Ishikawa (cell line): ENCODE data around the gene WDR5B.

Source experiments
- CEBPB ChIP-seq: IDR thresholded peaks from 2 replicates; pipeline ENCODE4 v1.6.1; 2012
- CREB1 ChIP-seq: IDR thresholded peaks from 2 replicates; pipeline ENCODE4 v1.6.1; 2012; ENCODE audit warnings: low read depth
- EGR1 ChIP-seq: IDR thresholded peaks from 2 replicates; pipeline ENCODE4 v1.6.1; 2012
- EP300 ChIP-seq: IDR thresholded peaks from 2 replicates; pipeline ENCODE4 v1.6.1; 2012; ENCODE audit warnings: borderline replicate concordance
- MAX ChIP-seq: IDR thresholded peaks from 2 replicates; pipeline ENCODE4 v1.6.1; 2012
- RAD21 ChIP-seq: IDR thresholded peaks from 2 replicates; pipeline ENCODE4 v1.6.1; 2012; ENCODE audit warnings: low read depth
- REST ChIP-seq: IDR thresholded peaks from 2 replicates; pipeline ENCODE4 v1.6.1; 2012; ENCODE audit warnings: low read depth, mild to moderate bottlenecking
- TAF1 ChIP-seq: IDR thresholded peaks from 2 replicates; pipeline ENCODE4 v1.6.1; 2012; ENCODE audit warnings: low read depth, mild to moderate bottlenecking
- TCF12 ChIP-seq: IDR thresholded peaks from 2 replicates; pipeline ENCODE4 v1.6.1; 2012; ENCODE audit warnings: low read depth
- TEAD4 ChIP-seq: IDR thresholded peaks from 2 replicates; pipeline ENCODE4 v1.6.1; 2012
- USF1 ChIP-seq: IDR thresholded peaks from 2 replicates; pipeline ENCODE4 v1.6.1; 2012
- YY1 ChIP-seq: IDR thresholded peaks from 2 replicates; pipeline ENCODE4 v1.6.1; 2012; ENCODE audit warnings: low read depth

GRCh38 chr3:122406198-122406597, 9.7 kb downstream of the WDR5B start:
- TF ChIP-seq EP300, result no peak
- TF ChIP-seq REST, result no peak
- no peak for TF ChIP-seq RAD21
- TF ChIP-seq YY1, result no peak
- TF ChIP-seq EGR1, result no peak
- TF ChIP-seq MAX, result no peak
- TF ChIP-seq TEAD4, result no peak
- no peak for TF ChIP-seq TAF1
- no peak for TF ChIP-seq CEBPB
- no peak for TF ChIP-seq TCF12
- TF ChIP-seq USF1, result no peak
- TF ChIP-seq CREB1, result no peak
